ENCODE data around the gene KCNJ18.
A peak's percentile ranks its signal among the peaks of the same experiment; 100 is the strongest.
"Not testable (repeated sequence)": the region's sequence is repeated elsewhere in the genome, so short reads cannot be mapped to it uniquely, and the experiment has no call there.

KCNJ18 gene

DNA sequence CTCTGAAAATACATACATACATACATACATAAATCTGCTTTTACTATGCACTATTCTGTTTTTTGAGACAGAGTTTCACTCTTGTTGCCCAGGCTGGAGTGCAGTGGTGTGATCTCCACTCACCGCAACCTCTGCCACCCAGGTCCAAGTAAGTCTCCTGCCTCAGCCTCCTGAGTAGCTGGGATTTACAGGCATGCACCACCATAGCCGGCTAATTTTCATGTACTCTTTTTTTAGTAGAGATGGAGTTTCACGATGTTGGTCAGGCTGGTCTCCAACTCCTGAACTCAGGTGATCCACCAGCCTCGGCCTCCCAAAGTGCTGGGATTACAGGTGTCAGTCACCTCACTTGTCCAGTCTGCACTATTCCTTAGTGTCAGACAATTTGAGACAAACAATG is 20.5 kb upstream of the KCNJ18 start:
- H3K4me1 ChIP-seq (ENCODE audit: control insufficient read depth in 2 of 2, insufficient read depth in 2 of 2, low read length in 2 of 2); H3K9me3 ChIP-seq (ENCODE audit: control insufficient read depth in 2 of 2, low read length in 2 of 2); H3K36me3 ChIP-seq (ENCODE audit: control insufficient read depth in 2 of 2, insufficient read depth in 2 of 2, low read length in 2 of 2): not testable (repeated sequence)

DNA sequence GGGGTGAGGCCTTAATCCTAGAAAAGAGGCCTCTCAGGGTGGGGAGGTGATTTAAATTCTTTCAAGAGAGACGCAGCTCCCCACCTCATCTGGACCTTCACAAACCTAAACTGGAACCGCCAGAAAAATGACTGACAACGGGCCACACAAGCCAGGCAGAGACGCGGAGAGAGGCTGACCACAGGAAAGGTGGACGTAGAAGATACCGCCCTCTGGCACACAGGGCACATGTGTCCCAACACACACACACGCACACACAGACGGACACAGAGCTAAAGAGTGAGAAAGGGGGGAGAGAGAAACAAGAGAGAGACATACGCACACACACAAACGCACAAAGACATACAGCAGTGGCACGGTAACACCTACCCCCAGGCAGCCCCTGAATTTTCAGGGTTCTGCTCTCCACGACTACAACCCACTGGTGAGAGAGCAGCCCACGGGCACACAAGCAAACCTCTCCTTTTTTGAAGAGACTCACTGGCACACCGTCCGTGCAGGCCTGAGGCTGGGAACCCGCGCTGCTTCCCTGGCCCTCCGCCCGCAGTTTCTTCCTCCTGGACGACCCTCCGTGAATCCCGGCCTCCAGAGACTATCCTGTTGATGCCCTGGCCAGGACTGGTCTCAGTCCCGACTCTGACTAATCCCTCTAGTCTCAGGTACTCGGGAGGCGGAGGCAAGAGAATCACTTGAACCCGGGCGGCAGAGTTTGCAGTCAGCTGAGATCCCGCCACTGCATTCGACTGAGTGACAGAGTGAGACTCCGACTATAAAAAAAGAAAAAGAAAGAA is 18.7 kb upstream of the KCNJ18 start:
- not testable (repeated sequence) for H3K9ac ChIP-seq (ENCODE audit: low read depth in 1 of 2, low read length in 2 of 2); H3K4me1 ChIP-seq (ENCODE audit: control insufficient read depth in 2 of 2, insufficient read depth in 2 of 2, low read length in 2 of 2); H3K27ac ChIP-seq (ENCODE audit: low read depth in 2 of 2, low read length in 2 of 2); H3K36me3 ChIP-seq (ENCODE audit: control insufficient read depth in 2 of 2, insufficient read depth in 2 of 2, low read length in 2 of 2); H3K9me3 ChIP-seq (ENCODE audit: control insufficient read depth in 2 of 2, low read length in 2 of 2); H3K27me3 ChIP-seq (ENCODE audit: control insufficient read depth in 2 of 2, insufficient read depth in 2 of 2, low read length in 2 of 2); H3K4me3 ChIP-seq (ENCODE audit: low read length in 2 of 2)

More for the DNA sequence above, 20.5 kb upstream of the KCNJ18 start:
- not testable (repeated sequence) for H3K4me3 ChIP-seq (ENCODE audit: low read length in 2 of 2); H3K27ac ChIP-seq (ENCODE audit: low read depth in 2 of 2, low read length in 2 of 2); H3K9ac ChIP-seq (ENCODE audit: low read depth in 1 of 2, low read length in 2 of 2); H3K27me3 ChIP-seq (ENCODE audit: control insufficient read depth in 2 of 2, insufficient read depth in 2 of 2, low read length in 2 of 2)

DNA sequence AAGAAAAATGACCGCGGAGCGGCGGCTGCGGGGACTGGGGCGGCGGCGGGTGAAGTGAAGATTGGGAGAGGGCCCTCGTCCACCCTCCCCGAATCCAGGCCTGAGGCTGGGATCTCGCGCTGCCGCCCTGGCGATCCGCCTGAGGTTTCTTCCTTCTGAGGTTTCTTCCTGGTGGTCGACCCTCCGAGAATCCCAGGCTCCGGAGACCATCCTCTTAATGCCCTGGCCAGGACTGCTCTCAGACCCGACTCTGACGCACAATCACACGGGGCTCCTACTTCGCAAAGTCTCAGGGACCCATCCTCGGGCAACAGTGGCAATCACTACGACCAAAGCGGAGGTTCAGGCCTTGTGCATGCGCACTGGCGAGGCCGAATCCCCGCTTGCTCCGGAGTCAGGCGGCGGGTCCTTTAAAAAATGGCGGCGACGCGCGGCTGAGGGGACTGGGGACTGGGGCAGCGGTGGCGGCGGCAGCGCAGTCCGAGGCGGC is 18.0 kb upstream of the KCNJ18 start:
- no peak overlapping the region for H3K9ac ChIP-seq (ENCODE audit: low read depth in 1 of 2, low read length in 2 of 2)
- H3K36me3 ChIP-seq (ENCODE audit: control insufficient read depth in 2 of 2, insufficient read depth in 2 of 2, low read length in 2 of 2): no peaks in the 10 kb centered on the region
- no peak overlapping the region for H3K27ac ChIP-seq (ENCODE audit: low read depth in 2 of 2, low read length in 2 of 2)
- no peaks in the 10 kb centered on the region for H3K27me3 ChIP-seq (ENCODE audit: control insufficient read depth in 2 of 2, insufficient read depth in 2 of 2, low read length in 2 of 2)
- H3K9me3 ChIP-seq (ENCODE audit: control insufficient read depth in 2 of 2, low read length in 2 of 2): peaks cover 0 to 3% of the 10 kb centered on the region in 2 donors
- no peak overlapping the region for H3K4me3 ChIP-seq (ENCODE audit: low read length in 2 of 2)
- H3K4me1 ChIP-seq (ENCODE audit: control insufficient read depth in 2 of 2, insufficient read depth in 2 of 2, low read length in 2 of 2): no peaks in the 10 kb centered on the region

DNA sequence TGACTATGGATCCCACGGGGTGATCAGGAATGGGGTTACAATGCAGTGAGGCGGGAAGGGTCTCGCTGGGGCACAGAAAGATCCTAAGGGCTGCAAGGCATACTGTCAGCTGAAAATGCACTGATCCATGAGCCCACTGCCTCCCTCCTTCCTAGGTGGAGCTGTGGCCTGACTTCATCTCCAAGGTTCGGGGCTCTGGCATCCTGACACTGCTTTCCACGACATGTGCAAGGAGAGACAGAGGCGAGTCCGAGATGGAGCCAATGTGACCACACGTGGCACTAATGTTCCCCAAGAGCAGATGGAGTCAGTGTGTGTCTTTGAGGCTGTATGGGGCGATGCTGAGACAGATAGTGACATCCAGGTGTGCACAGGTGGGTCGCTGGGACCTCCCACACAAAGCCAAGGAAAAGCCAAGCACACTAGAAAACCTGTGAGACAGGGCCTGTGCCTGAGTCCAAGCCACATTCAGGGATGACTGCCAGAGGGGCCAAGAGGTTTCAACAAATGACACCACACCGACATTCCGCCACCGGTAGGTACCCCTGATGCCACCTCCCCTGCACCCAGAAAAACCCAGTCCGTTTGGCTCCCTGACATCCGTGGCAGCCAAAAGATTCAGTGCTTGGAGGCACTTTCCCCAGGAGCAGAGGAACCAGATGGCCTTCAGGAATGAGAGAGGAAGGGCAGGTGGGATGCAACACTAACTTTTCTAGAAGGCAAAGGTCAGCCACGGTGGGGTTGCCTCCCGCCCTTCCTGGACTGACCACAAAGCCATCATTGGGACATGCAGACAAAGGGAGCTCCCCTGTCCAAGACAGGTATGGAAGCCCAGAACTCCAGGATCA is 17.2 kb upstream of the KCNJ18 start:
- H3K4me3 ChIP-seq (ENCODE audit: low read length in 2 of 2); H3K36me3 ChIP-seq (ENCODE audit: control insufficient read depth in 2 of 2, insufficient read depth in 2 of 2, low read length in 2 of 2); H3K4me1 ChIP-seq (ENCODE audit: control insufficient read depth in 2 of 2, insufficient read depth in 2 of 2, low read length in 2 of 2); H3K27me3 ChIP-seq (ENCODE audit: control insufficient read depth in 2 of 2, insufficient read depth in 2 of 2, low read length in 2 of 2); H3K27ac ChIP-seq (ENCODE audit: low read depth in 2 of 2, low read length in 2 of 2); H3K9ac ChIP-seq (ENCODE audit: low read depth in 1 of 2, low read length in 2 of 2); H3K9me3 ChIP-seq (ENCODE audit: control insufficient read depth in 2 of 2, low read length in 2 of 2): not testable (repeated sequence)

DNA sequence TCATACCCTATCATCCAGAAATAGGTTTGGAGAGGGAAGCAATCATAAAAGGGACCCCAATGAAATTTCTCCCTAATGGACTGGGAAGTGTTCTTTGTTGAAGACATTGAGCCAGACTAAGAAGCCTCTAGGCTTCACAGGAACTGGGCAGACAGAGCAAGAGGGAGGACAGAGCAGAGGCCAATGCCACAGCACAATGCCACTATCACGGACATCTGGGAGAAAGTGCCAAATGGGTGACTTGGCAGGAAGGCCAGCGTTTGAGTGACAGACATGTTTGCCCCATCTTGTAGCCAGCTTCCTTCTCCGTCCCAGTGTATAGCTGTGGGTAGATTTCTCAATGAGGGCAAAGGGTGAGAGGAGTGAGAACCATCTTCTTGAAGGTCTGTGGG is 16.6 kb upstream of the KCNJ18 start:
- H3K4me3 ChIP-seq (ENCODE audit: low read length in 2 of 2); H3K4me1 ChIP-seq (ENCODE audit: control insufficient read depth in 2 of 2, insufficient read depth in 2 of 2, low read length in 2 of 2); H3K27me3 ChIP-seq (ENCODE audit: control insufficient read depth in 2 of 2, insufficient read depth in 2 of 2, low read length in 2 of 2); H3K9me3 ChIP-seq (ENCODE audit: control insufficient read depth in 2 of 2, low read length in 2 of 2); H3K27ac ChIP-seq (ENCODE audit: low read depth in 2 of 2, low read length in 2 of 2); H3K9ac ChIP-seq (ENCODE audit: low read depth in 1 of 2, low read length in 2 of 2); H3K36me3 ChIP-seq (ENCODE audit: control insufficient read depth in 2 of 2, insufficient read depth in 2 of 2, low read length in 2 of 2): not testable (repeated sequence)

DNA sequence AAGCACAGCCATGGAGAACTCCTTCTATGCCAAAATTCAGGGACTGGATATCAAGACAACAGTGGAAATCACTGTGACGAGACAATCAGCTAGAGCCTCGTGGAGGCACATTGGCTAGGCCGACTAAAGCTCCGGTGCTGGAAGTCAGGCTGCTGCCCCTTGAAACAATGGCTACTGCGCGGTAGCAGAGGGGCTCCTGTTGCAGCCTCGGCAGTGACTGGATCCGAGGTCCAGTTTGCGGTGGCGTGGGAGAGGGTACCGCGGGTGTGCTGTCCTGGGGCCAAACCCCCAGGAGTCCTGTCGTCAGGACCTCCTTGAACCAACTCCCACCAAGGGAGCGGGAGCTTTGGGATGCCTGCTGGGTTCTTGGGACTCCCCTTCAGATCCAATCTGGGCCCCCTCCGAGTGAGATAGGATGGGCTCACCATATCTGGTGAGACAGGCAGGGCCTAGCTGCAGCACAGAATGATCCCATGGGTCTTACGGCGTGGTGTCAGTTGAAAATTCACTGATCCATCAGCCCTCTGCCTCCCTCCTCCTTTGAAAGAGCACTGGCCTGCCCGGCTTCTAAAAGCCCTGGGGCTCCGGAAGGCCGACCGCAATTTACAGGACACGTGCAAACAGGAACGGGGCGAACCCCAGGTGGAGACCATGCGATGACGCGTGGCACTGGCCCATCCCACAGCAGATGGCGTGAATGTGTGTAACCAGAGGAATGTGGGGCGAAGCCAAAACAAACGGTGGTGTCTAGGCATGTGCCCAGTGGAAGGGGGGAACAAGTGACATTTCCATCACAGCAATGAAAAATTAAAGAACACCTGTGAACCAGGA is 15.8 kb upstream of the KCNJ18 start:
- H3K36me3 ChIP-seq (ENCODE audit: control insufficient read depth in 2 of 2, insufficient read depth in 2 of 2, low read length in 2 of 2): no peaks in the 10 kb centered on the region
- H3K4me3 ChIP-seq (ENCODE audit: low read length in 2 of 2): no peak overlapping the region
- H3K27me3 ChIP-seq (ENCODE audit: control insufficient read depth in 2 of 2, insufficient read depth in 2 of 2, low read length in 2 of 2): no peaks in the 10 kb centered on the region
- no peaks in the 10 kb centered on the region for H3K4me1 ChIP-seq (ENCODE audit: control insufficient read depth in 2 of 2, insufficient read depth in 2 of 2, low read length in 2 of 2)
- H3K9ac ChIP-seq (ENCODE audit: low read depth in 1 of 2, low read length in 2 of 2): no peak overlapping the region
- H3K27ac ChIP-seq (ENCODE audit: low read depth in 2 of 2, low read length in 2 of 2): no peak overlapping the region
- peaks cover 0 to 3% of the 10 kb centered on the region in 2 donors for H3K9me3 ChIP-seq (ENCODE audit: control insufficient read depth in 2 of 2, low read length in 2 of 2)

DNA sequence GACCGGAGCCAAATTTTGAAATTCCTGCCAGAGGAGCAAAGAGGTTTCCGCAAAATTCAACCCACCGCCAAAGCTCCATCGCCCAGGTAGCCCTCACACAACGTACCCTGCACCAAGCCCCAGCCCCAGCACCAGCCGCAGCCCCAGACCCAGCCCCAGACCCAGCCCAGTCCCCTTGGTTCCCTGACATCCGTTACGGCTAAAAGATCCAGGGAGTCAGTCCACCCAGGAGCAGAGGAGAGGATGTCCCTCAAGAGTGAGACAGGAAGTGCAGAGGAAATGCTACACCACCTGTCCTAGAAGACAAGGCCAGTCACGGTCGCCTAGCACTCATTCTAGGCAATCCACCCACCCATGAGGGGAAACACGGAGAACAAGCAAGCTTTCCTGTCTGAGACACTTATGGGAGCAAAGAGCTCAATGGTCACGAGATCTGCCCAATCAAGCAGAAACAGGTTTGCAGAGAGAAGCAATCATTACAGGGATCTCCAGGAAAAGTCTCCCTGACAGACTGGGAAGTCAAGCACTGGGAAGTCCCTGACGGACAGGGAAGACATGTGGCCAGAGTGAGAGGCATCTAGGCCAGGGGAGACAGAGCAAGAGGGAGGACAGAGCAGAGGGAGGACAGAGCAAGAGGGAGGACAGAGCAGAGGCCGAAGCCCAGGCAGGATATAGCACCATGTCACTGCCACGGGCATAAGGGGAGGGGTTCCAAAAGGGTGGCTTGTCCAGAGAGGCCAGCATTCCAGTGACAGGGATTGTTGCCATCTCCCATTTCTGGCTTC is 15.0 kb upstream of the KCNJ18 start:
- Histone ChIP-seq H3K27ac (ENCODE audit: low read depth in 2 of 2, low read length in 2 of 2) (no peak overlapping the region), H3K4me1 (ENCODE audit: control insufficient read depth in 2 of 2, insufficient read depth in 2 of 2, low read length in 2 of 2) (no peaks in the 10 kb centered on the region), H3K36me3 (ENCODE audit: control insufficient read depth in 2 of 2, insufficient read depth in 2 of 2, low read length in 2 of 2) (no peaks in the 10 kb centered on the region), H3K27me3 (ENCODE audit: control insufficient read depth in 2 of 2, insufficient read depth in 2 of 2, low read length in 2 of 2) (no peaks in the 10 kb centered on the region), H3K9me3 (ENCODE audit: control insufficient read depth in 2 of 2, low read length in 2 of 2) (peaks cover 0 to 3% of the 10 kb centered on the region in 2 donors), H3K4me3 (ENCODE audit: low read length in 2 of 2) (no peak overlapping the region), H3K9ac (ENCODE audit: low read depth in 1 of 2, low read length in 2 of 2) (no peak overlapping the region)

DNA sequence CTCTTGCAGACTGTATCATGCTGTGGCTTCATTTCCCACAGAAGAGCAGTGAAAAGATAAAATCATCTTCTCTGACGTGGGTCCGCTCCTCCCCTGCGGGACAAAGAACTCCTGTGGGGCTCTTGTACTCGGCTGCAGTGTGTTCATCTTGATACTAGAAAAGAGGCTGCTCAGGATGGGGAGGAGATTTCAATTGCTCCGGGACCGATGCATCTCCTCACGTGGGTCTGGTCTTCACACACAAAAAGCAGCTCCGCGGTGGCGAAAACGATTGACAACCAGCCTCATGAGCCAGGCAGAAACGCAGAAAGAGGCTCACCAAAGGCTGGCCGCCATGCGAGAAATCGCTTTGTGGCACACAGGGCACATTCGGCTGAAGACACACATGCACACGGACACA is 14.4 kb upstream of the KCNJ18 start:
- no peaks in the 10 kb centered on the region for H3K4me1 ChIP-seq (ENCODE audit: control insufficient read depth in 2 of 2, insufficient read depth in 2 of 2, low read length in 2 of 2)
- no peaks in the 10 kb centered on the region for H3K36me3 ChIP-seq (ENCODE audit: control insufficient read depth in 2 of 2, insufficient read depth in 2 of 2, low read length in 2 of 2)
- H3K9me3 ChIP-seq (ENCODE audit: control insufficient read depth in 2 of 2, low read length in 2 of 2): peaks cover 0 to 3% of the 10 kb centered on the region in 2 donors
- no peak overlapping the region for H3K27ac ChIP-seq (ENCODE audit: low read depth in 2 of 2, low read length in 2 of 2)
- H3K4me3 ChIP-seq (ENCODE audit: low read length in 2 of 2): no peak overlapping the region
- H3K27me3 ChIP-seq (ENCODE audit: control insufficient read depth in 2 of 2, insufficient read depth in 2 of 2, low read length in 2 of 2): no peaks in the 10 kb centered on the region
- H3K9ac ChIP-seq (ENCODE audit: low read depth in 1 of 2, low read length in 2 of 2): no peak overlapping the region

DNA sequence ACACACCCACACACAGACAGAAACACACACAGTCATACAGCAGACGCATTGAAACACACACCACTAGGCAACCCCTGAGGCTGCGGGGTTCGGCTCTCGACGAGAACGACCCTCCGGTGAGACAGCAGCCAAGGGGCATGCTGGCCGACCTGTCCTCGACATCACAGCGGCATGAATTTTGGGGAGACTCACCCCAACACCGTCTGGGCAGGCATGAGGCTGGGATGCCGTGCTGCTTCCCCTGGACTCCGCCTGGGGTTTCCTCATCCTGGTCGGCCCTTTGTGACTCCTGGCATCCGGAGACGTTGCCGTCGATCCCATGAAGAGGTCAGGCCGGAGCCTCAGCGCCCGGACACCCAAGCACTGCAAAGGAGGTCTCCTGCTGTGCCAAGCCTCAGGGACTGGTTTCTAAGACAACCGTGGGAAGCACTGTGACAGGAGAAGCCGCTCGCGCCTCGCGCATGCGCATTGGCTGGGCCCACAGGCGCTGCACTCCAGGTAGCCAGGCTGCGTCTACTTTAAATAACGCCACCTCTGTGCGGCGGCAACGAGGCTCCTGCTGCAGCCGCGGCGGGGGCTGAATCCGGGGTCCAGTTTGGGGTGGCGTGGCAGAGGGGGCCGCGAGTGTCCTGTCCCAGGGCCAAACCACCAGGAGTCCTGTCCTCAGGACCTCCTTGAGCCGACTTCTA is 13.8 kb upstream of the KCNJ18 start:
- Histone ChIP-seq H3K9me3 (ENCODE audit: control insufficient read depth in 2 of 2, low read length in 2 of 2) (peaks cover 0 to 3% of the 10 kb centered on the region in 2 donors), H3K9ac (ENCODE audit: low read depth in 1 of 2, low read length in 2 of 2) (no peak overlapping the region), H3K27me3 (ENCODE audit: control insufficient read depth in 2 of 2, insufficient read depth in 2 of 2, low read length in 2 of 2) (no peaks in the 10 kb centered on the region), H3K36me3 (ENCODE audit: control insufficient read depth in 2 of 2, insufficient read depth in 2 of 2, low read length in 2 of 2) (no peaks in the 10 kb centered on the region), H3K4me3 (ENCODE audit: low read length in 2 of 2) (peak overlapping the region in 1 of 2 donors; percentile 5), H3K4me1 (ENCODE audit: control insufficient read depth in 2 of 2, insufficient read depth in 2 of 2, low read length in 2 of 2) (no peaks in the 10 kb centered on the region), H3K27ac (ENCODE audit: low read depth in 2 of 2, low read length in 2 of 2) (no peak overlapping the region)

Measured in mucosa of rectum (tissue), 2 donors.